Upper lobe of left lung (tissue), 6 donors: ENCODE data around the gene COX10. TPM values are rescaled to one million over a fixed set of nuclear protein-coding genes. Genes with fewer than 3 reads are reported as not detected.

Experiments
- ATAC-seq, 2 donors: fragments of 200-7000 bp; cut with Tn5 transposase; one replicate each; pipeline ENCODE4 v1.9.1; 2022; ENCODE audit warnings: mild to moderate bottlenecking in 2 of 2, moderate library complexity in 2 of 2; ENCODE audit not compliant: low FRiP score in 2 of 2
- DNase-seq, 2 donors: peaks; one replicate each; pipeline ENCODE4 v3.0.0-alpha.2; 2019 to 2020
- H3K27ac ChIP-seq, 4 donors: fragments of 200-600 bp; sonication (generic); one replicate each; pipeline ENCODE4 v1.5.1; 2016 to 2019
- H3K27me3 ChIP-seq, 4 donors: fragments of 200-600 bp; sonication (generic); one replicate each; pipeline ENCODE4 v1.5.1; 2017 to 2019
- H3K36me3 ChIP-seq, 4 donors: fragments of 200-600 bp; sonication (generic); one replicate each; pipeline ENCODE4 v1.5.1; 2016 to 2019
- H3K4me1 ChIP-seq, 4 donors: fragments of 200-600 bp; sonication (generic); one replicate each; pipeline ENCODE4 v1.5.1; 2018 to 2019
- H3K4me3 ChIP-seq, 4 donors: fragments of 200-600 bp; sonication (generic); one replicate each; pipeline ENCODE4 v1.5.1; 2017 to 2019; ENCODE audit warnings: mild to moderate bottlenecking in 2 of 4, moderate library complexity in 1 of 4
- H3K9me3 ChIP-seq, 4 donors: fragments of 200-600 bp; sonication (generic); one replicate each; pipeline ENCODE4 v1.5.1; 2018 to 2019
- EP300 ChIP-seq, 4 donors: sonication (generic); formaldehyde crosslinking; IDR thresholded peaks; one replicate each; pipeline ENCODE4 v1.5.1; 2017; ENCODE audit warnings: antibody characterized with exemption in 4 of 4, control low read depth in 2 of 4
- POLR2A ChIP-seq, 4 donors: fragments of 450-650 bp; IDR thresholded peaks; one replicate each; pipeline ENCODE4 v1.5.1; 2016 to 2017; ENCODE audit warnings: antibody characterized with exemption in 4 of 4, mild to moderate bottlenecking in 2 of 4
- POLR2AphosphoS5 ChIP-seq, 2 donors: sonication (generic); formaldehyde crosslinking; IDR thresholded peaks; one replicate each; pipeline ENCODE4 v1.5.1; 2017; ENCODE audit warnings: antibody characterized with exemption in 2 of 2
- WGBS, 2 donors: methylation state at CpG; one replicate each; pipeline ENCODE4 v1.1.5; 2017 to 2018; 5-methylcytosine and 5-hydroxymethylcytosine counted together
- total RNA-seq, 6 donors: library from RNA; depleted of rRNA in 4 of 6; stranded (reverse); fragments of >200 nt in 4 of 6; gene quantifications; one replicate each; pipeline versions ENCODE4 v1.1.0 to v1.2.1, GENCODE V29; 2016 to 2021
- TF ChIP-seq, protein P1 (sequence below), 6 experiments: fragments of 450-650 bp in 4 of 6; fragments of 200-600 bp in 2 of 6; sonication (generic) in 2 of 6; IDR thresholded peaks; one replicate each; pipeline ENCODE4 v1.5.1; 2016 to 2019; ENCODE audit warnings: antibody characterized with exemption in 6 of 6
- donor health status: DM: no; HTN: no; CAD: no; lungs with moderate emphysema.
- donor health status: DM: no; HTN: yes; CAD: no; lungs with severe emphysema.

COX10 gene
- total RNA-seq, 6 donors from 2014 or later, result 6.0 to 26.7 (median 16.3) TPM

DNA sequence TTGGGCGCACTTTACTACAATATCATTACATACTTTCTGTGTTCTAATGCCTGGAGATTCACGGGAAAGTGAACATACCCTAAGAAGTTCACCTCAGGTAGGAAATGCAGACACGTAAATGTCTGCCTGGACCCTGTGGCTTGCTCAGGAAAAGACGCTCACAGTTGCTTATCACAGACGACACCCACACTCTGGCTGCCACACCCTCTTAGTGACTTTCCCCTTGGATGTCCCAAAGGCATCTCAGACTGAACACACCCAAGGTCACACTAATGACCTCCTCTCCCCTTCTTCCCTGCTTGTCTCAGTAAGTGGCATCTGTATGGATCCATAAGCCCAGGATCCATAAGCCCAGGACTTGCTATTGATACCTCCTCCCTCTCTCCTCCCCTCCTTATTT lies 134.8 kb downstream of the COX10 start:
- 76 to 90% methylated on average over 5 of the region's 5 CpGs for WGBS, 2 donors
- DNase-seq (no peak), ATAC-seq (no peak)
- Histone ChIP-seq H3K36me3 (peaks cover 0 to 14% (median 7%) of the 10 kb centered on the region in 4 donors), H3K4me3 (no peak overlapping the region), H3K4me1 (peaks cover 7 to 38% (median 16%) of the 10 kb centered on the region in 4 donors), H3K27ac (no peak overlapping the region), H3K27me3 (no peaks in the 10 kb centered on the region), H3K9me3 (no peaks in the 10 kb centered on the region)
- TF ChIP-seq POLR2A (IDR thresholded peaks at IDR 0.05), result no peak
- TF ChIP-seq EP300 (IDR thresholded peaks at IDR 0.05), result no peak
- TF ChIP-seq, protein P1, sequence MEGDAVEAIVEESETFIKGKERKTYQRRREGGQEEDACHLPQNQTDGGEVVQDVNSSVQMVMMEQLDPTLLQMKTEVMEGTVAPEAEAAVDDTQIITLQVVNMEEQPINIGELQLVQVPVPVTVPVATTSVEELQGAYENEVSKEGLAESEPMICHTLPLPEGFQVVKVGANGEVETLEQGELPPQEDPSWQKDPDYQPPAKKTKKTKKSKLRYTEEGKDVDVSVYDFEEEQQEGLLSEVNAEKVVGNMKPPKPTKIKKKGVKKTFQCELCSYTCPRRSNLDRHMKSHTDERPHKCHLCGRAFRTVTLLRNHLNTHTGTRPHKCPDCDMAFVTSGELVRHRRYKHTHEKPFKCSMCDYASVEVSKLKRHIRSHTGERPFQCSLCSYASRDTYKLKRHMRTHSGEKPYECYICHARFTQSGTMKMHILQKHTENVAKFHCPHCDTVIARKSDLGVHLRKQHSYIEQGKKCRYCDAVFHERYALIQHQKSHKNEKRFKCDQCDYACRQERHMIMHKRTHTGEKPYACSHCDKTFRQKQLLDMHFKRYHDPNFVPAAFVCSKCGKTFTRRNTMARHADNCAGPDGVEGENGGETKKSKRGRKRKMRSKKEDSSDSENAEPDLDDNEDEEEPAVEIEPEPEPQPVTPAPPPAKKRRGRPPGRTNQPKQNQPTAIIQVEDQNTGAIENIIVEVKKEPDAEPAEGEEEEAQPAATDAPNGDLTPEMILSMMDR (IDR thresholded peaks at IDR 0.05), result no peak
- TF ChIP-seq POLR2AphosphoS5 (IDR thresholded peaks at IDR 0.05), result no peak

DNA sequence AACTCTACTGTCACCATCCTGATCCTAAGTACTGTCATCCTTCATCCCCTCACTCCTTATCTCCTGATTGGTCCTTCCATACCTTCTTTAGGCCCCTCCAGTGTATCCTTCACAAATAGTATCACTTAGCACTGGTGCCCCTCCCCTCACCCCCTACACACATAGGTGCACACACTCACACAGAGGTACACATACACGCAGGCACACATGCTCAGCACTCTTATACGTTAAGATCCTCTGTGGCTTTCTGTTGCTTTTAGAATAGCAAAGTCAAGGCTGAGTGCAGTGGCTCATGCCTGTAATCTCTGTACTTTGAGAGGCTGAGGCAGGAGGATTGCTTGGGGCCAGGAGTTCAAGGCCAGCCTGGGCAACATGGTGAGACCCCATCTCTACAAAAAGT lies 135.2 kb downstream of the COX10 start:
- WGBS, 2 donors, result 93 to 94% methylated on average over 2 of the region's 2 CpGs

DNA sequence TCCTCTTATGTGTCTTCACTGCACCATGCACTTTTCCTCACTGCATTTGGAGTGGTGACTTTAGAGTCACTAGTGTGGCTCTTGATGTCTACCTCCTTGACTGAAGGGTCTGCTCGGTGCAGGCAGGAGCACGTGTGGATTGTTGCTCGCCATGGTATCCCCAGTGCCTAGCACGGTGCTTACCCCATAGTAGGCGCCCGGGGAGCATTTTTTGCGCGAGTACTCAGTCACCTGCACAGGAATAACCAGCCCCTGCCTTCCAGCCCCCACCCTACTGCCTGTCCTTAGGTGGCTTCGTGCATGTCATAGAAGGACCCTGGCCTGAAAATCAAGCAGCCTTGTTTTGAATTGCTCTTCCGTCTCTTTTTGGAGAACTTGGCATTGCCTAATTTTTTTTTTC lies 136.1 kb downstream of the COX10 start:
- ATAC-seq, result no peak
- H3K27ac ChIP-seq, result no peak overlapping the region
- WGBS, 2 donors, result 87 to 90% methylated on average over 10 of the region's 10 CpGs

More for the DNA sequence above, 135.2 kb downstream of the COX10 start:
- ATAC-seq (no peak), DNase-seq (no peak)
- H3K27me3 ChIP-seq, result no peaks in the 10 kb centered on the region
- peaks cover 7 to 38% (median 16%) of the 10 kb centered on the region in 4 donors for H3K4me1 ChIP-seq
- H3K4me3 ChIP-seq, result no peak overlapping the region
- no peak overlapping the region for H3K27ac ChIP-seq
- peaks cover 0 to 14% (median 7%) of the 10 kb centered on the region in 4 donors for H3K36me3 ChIP-seq
- H3K9me3 ChIP-seq, result no peaks in the 10 kb centered on the region
- TF ChIP-seq, protein P1 (IDR thresholded peaks at IDR 0.05), result no peak
- TF ChIP-seq EP300 (IDR thresholded peaks at IDR 0.05) (no peak), POLR2A (IDR thresholded peaks at IDR 0.05) (no peak), POLR2AphosphoS5 (IDR thresholded peaks at IDR 0.05) (no peak)

DNA sequence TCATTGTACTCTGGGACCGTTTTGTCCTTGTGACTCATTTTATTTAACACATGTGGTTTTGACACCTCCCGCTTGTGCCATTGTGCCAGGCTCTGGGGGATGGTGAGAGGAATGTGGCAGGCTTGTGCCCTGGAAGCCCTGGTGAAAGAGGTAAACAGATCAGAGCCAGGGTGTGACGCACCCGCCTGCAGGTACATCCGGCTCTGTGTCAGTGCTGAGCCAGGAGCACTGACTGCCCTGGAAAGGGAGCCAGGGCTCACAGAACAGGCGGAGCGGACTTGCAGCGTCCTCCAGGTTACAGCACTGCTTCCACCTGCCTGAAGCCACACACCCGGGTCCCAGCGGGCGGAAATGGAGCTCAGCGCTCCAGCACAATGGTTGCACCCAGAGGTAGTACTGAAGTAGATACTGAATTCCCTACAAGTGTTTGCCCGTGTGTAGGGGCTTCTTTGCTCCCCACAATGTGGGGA lies 136.7 kb downstream of the COX10 start:
- ATAC-seq (peak; percentile 61 to 90), DNase-seq (peak; percentile 58 to 92)
- no peaks in the 10 kb centered on the region for H3K27me3 ChIP-seq
- no peak overlapping the region for H3K4me3 ChIP-seq
- WGBS, 2 donors, result 42 to 77% methylated on average over 8 to 13 of the region's 13 CpGs
- H3K36me3 ChIP-seq, result peaks cover 0 to 14% (median 7%) of the 10 kb centered on the region in 4 donors
- H3K9me3 ChIP-seq, result no peaks in the 10 kb centered on the region
- peak overlapping the region in 2 of 4 donors; percentile 37 to 39 for H3K27ac ChIP-seq
- TF ChIP-seq, protein P1 (IDR thresholded peaks at IDR 0.05), result peak in 1 of 6 experiments; percentile 8
- TF ChIP-seq EP300 (IDR thresholded peaks at IDR 0.05), result no peak
- no peak for TF ChIP-seq POLR2A (IDR thresholded peaks at IDR 0.05)
- TF ChIP-seq POLR2AphosphoS5 (IDR thresholded peaks at IDR 0.05), result peak in 1 of 2 donors; percentile 45
- peaks cover 2 to 25% (median 9%) of the 10 kb centered on the region in 4 donors for H3K4me1 ChIP-seq

More for the DNA sequence above, 136.1 kb downstream of the COX10 start:
- DNase-seq, result no peak
- Histone ChIP-seq H3K4me1 (peaks cover 7 to 31% (median 15%) of the 10 kb centered on the region in 4 donors), H3K4me3 (no peak overlapping the region), H3K9me3 (no peaks in the 10 kb centered on the region), H3K27me3 (no peaks in the 10 kb centered on the region), H3K36me3 (peaks cover 0 to 14% (median 7%) of the 10 kb centered on the region in 4 donors)
- no peak for TF ChIP-seq POLR2AphosphoS5 (IDR thresholded peaks at IDR 0.05)
- TF ChIP-seq, protein P1 (IDR thresholded peaks at IDR 0.05), result no peak
- no peak for TF ChIP-seq EP300 (IDR thresholded peaks at IDR 0.05)
- TF ChIP-seq POLR2A (IDR thresholded peaks at IDR 0.05), result no peak

DNA sequence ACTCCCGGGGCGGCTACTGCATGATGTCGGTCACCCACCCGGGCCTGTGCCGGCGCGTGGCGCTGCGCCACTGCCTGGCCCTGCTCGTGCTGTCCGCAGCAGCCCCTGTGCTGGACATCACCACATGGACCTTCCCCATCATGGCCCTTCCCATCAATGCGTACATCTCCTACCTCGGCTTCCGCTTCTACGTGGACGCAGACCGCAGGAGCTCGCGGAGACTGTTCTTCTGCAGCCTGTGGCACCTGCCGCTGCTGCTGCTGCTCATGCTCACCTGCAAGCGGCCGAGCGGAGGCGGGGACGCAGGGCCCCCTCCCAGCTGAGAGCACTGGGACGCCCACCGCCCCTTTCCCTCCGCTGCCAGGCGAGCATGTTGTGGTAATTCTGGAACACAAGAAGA lies 137.6 kb downstream of the COX10 start:
- DNase-seq (peak in 1 of 2 donors; percentile 76), ATAC-seq (no peak)
- 98% methylated on average over 29 of the region's 29 CpGs for WGBS, 2 donors
- Histone ChIP-seq H3K27ac (no peak overlapping the region), H3K9me3 (no peaks in the 10 kb centered on the region), H3K4me3 (no peak overlapping the region), H3K27me3 (no peaks in the 10 kb centered on the region), H3K4me1 (peaks cover 0 to 16% (median 2%) of the 10 kb centered on the region in 4 donors), H3K36me3 (peaks cover 0 to 14% (median 7%) of the 10 kb centered on the region in 4 donors)
- TF ChIP-seq, protein P1 (IDR thresholded peaks at IDR 0.05), result no peak
- TF ChIP-seq POLR2A (IDR thresholded peaks at IDR 0.05) (no peak), POLR2AphosphoS5 (IDR thresholded peaks at IDR 0.05) (no peak), EP300 (IDR thresholded peaks at IDR 0.05) (no peak)
